ENCODE measurements around the gene SARM1. TPM values are rescaled to one million over a fixed set of nuclear protein-coding genes. Genes with fewer than 3 reads are reported as not detected.

The SARM1 gene
- total RNA-seq, 1 donor from 2014 or later: 29.6 TPM

- Mint-ChIP-seq H3K27ac (peak overlapping the region; percentile 97), H3K4me3 (peak overlapping the region; percentile 97), H3K36me3 (no peaks in the 10 kb centered on the region), H3K27me3 (no peaks in the 10 kb centered on the region), H3K4me1 (ENCODE audit: unreplicated experiment) (peaks cover 20% of the 10 kb centered on the region), H3K9me3 (no peaks in the 10 kb centered on the region)
- no peak for TF ChIP-seq CTCF (conservative IDR thresholded peaks at IDR 0.05)
- no peak for DNase-seq (ENCODE audit: extremely low spot score, unreplicated experiment)
These were observed 38.3 kb upstream of the SARM1 start for GRCh38 chr17:28333083-28333746.

GRCh38 chr17:28334171-28334570, 37.3 kb upstream of the SARM1 start:
- no peak for DNase-seq (ENCODE audit: extremely low spot score, unreplicated experiment)
- no peaks in the 10 kb centered on the region for H3K27me3 Mint-ChIP-seq
- peak overlapping the region; percentile 97 for H3K27ac Mint-ChIP-seq
- no peaks in the 10 kb centered on the region for H3K36me3 Mint-ChIP-seq
- peak overlapping the region; percentile 97 for H3K4me3 Mint-ChIP-seq
- TF ChIP-seq CTCF (conservative IDR thresholded peaks at IDR 0.05): no peak
- no peaks in the 10 kb centered on the region for H3K9me3 Mint-ChIP-seq
- peaks cover 20% of the 10 kb centered on the region for H3K4me1 Mint-ChIP-seq (ENCODE audit: unreplicated experiment)

GRCh38 chr17:28334666-28335200, 36.8 kb upstream of the SARM1 start:
- H3K27me3 Mint-ChIP-seq: no peaks in the 10 kb centered on the region
- TF ChIP-seq CTCF (conservative IDR thresholded peaks at IDR 0.05): no peak
- H3K9me3 Mint-ChIP-seq: no peaks in the 10 kb centered on the region
- no peak for DNase-seq (ENCODE audit: extremely low spot score, unreplicated experiment)
- peaks cover 20% of the 10 kb centered on the region for H3K4me1 Mint-ChIP-seq (ENCODE audit: unreplicated experiment)
- H3K4me3 Mint-ChIP-seq: peak overlapping the region; percentile 97
- H3K27ac Mint-ChIP-seq: peak overlapping the region; percentile 97
- no peaks in the 10 kb centered on the region for H3K36me3 Mint-ChIP-seq

- no peaks in the 10 kb centered on the region for H3K27me3 Mint-ChIP-seq
- no peaks in the 10 kb centered on the region for H3K9me3 Mint-ChIP-seq
- peak within 1 kb of the TSS; percentile 97 for H3K27ac Mint-ChIP-seq
- H3K36me3 Mint-ChIP-seq: no peaks in the 10 kb centered on the region
- TF ChIP-seq CTCF (conservative IDR thresholded peaks at IDR 0.05): no peak
- DNase-seq (ENCODE audit: extremely low spot score, unreplicated experiment): peak; percentile 99
- H3K4me1 Mint-ChIP-seq (ENCODE audit: unreplicated experiment): peaks cover 20% of the 10 kb centered on the region
- peak within 1 kb of the TSS; percentile 97 for H3K4me3 Mint-ChIP-seq
These were observed 36.1 kb upstream of the SARM1 start, which contains the start of the genes IFT20 and TNFAIP1 for GRCh38 chr17:28335201-28335958. Gene IFT20 (minus strand): TSS chr17:28335472. CDS start chr17:28331985, 3,487 bp downstream. Gene TNFAIP1 (plus strand): TSS chr17:28335761. CDS start chr17:28339522, 3,761 bp downstream.

GRCh38 chr17:28335959-28336871, 35.3 kb upstream of the SARM1 start:
- Mint-ChIP-seq H3K36me3 (no peaks in the 10 kb centered on the region), H3K4me1 (ENCODE audit: unreplicated experiment) (peaks cover 20% of the 10 kb centered on the region)

More at GRCh38 chr17:28335959-28336871, 35.3 kb upstream of the SARM1 start:
- no peak for TF ChIP-seq CTCF (conservative IDR thresholded peaks at IDR 0.05)
- no peak for DNase-seq (ENCODE audit: extremely low spot score, unreplicated experiment)
- no peaks in the 10 kb centered on the region for H3K27me3 Mint-ChIP-seq
- H3K4me3 Mint-ChIP-seq: peak overlapping the region; percentile 97
- no peaks in the 10 kb centered on the region for H3K9me3 Mint-ChIP-seq
- H3K27ac Mint-ChIP-seq: peak overlapping the region; percentile 97

Measured in type B pancreatic cell (in vitro differentiated cells).